ENCODE results near the gene PPA1.
"Not testable (repeated sequence)": the region's sequence is repeated elsewhere in the genome, so short reads cannot be mapped to it uniquely, and the experiment has no call there.

Gene PPA1

GRCh38 chr10:70175516-70175915, 57.7 kb downstream of the PPA1 start:
- DNase-seq (ENCODE audit: low read depth in 1 of 2, low spot score in 1 of 2), result no peak

- no peak for DNase-seq (ENCODE audit: low read depth in 1 of 2, low spot score in 1 of 2)
These were observed 59.0 kb downstream of the PPA1 start for GRCh38 chr10:70174058-70174741.

- no peak for DNase-seq (ENCODE audit: low read depth in 1 of 2, low spot score in 1 of 2)
These were observed 63.4 kb downstream of the PPA1 start for GRCh38 chr10:70169649-70170364.

- no peak for DNase-seq (ENCODE audit: low read depth in 1 of 2, low spot score in 1 of 2)
These were observed 64.2 kb downstream of the PPA1 start for GRCh38 chr10:70169011-70169410.

- no peak for DNase-seq (ENCODE audit: low read depth in 1 of 2, low spot score in 1 of 2)
These were observed 66.0 kb downstream of the PPA1 start for GRCh38 chr10:70167246-70167645.

GRCh38 chr10:70166394-70166793, 66.8 kb downstream of the PPA1 start:
- DNase-seq (ENCODE audit: low read depth in 1 of 2, low spot score in 1 of 2), result no peak

GRCh38 chr10:70164163-70164562, 69.1 kb downstream of the PPA1 start:
- DNase-seq (ENCODE audit: low read depth in 1 of 2, low spot score in 1 of 2), result no peak

GRCh38 chr10:70163448-70163847, 69.8 kb downstream of the PPA1 start:
- no peak for DNase-seq (ENCODE audit: low read depth in 1 of 2, low spot score in 1 of 2)

- peak in 1 of 2 donors; percentile 63 for DNase-seq (ENCODE audit: low read depth in 1 of 2, low spot score in 1 of 2)
These were observed 70.4 kb downstream of the PPA1 start for GRCh38 chr10:70162892-70163201.

- no peak for DNase-seq (ENCODE audit: low read depth in 1 of 2, low spot score in 1 of 2)
These were observed 70.9 kb downstream of the PPA1 start for GRCh38 chr10:70162151-70162891.

GRCh38 chr10:70160798-70161197, 72.4 kb downstream of the PPA1 start:
- DNase-seq (ENCODE audit: low read depth in 1 of 2, low spot score in 1 of 2), result no peak

- not testable (repeated sequence) for DNase-seq (ENCODE audit: low read depth in 1 of 2, low spot score in 1 of 2)
These were observed 73.9 kb downstream of the PPA1 start for GRCh38 chr10:70159366-70159765.

GRCh38 chr10:70158113-70158512, 75.1 kb downstream of the PPA1 start:
- no peak for DNase-seq (ENCODE audit: low read depth in 1 of 2, low spot score in 1 of 2)

GRCh38 chr10:70155255-70155838, 77.9 kb downstream of the PPA1 start:
- no peak for DNase-seq (ENCODE audit: low read depth in 1 of 2, low spot score in 1 of 2)
